ENCODE data around the gene FAM83F. TPM values are rescaled to one million over a fixed set of nuclear protein-coding genes. Genes with fewer than 3 reads are reported as not detected.

Gene FAM83F
- total RNA-seq, 1 donor from 2014 or later, result 0.13 TPM

DNA sequence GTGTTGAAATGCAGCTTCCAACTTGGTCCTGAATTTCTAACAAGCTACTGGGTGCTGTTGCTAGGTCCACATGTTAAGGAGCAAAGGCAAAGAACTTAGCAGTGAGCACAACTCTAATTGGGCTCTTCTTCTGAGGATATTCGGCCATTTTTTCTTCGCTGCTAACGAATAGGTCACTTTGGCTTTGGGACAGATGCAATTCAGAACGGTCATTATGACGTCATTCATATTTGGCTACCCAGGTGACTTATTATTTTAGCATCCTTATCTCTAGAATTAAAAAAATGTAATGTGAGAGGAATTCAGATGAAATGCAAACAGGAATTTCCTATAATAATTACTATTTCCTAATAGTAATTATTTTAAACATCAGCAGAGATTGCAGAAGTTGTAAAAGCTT lies 20.7 kb upstream of the FAM83F start:
- ChIA-PET POLR2A (no interaction called here), CTCF (interaction anchor here (1.6 kb wide), 1 partner anchor 50 kb away, joined by 3 read pairs; no protein-coding TSS in a partner anchor)
- TF ChIP-seq, protein P1, sequence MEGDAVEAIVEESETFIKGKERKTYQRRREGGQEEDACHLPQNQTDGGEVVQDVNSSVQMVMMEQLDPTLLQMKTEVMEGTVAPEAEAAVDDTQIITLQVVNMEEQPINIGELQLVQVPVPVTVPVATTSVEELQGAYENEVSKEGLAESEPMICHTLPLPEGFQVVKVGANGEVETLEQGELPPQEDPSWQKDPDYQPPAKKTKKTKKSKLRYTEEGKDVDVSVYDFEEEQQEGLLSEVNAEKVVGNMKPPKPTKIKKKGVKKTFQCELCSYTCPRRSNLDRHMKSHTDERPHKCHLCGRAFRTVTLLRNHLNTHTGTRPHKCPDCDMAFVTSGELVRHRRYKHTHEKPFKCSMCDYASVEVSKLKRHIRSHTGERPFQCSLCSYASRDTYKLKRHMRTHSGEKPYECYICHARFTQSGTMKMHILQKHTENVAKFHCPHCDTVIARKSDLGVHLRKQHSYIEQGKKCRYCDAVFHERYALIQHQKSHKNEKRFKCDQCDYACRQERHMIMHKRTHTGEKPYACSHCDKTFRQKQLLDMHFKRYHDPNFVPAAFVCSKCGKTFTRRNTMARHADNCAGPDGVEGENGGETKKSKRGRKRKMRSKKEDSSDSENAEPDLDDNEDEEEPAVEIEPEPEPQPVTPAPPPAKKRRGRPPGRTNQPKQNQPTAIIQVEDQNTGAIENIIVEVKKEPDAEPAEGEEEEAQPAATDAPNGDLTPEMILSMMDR (IDR thresholded peaks at IDR 0.05), result no peak
- Mint-ChIP-seq H3K27ac (no peak overlapping the region), H3K9me3 (no peaks in the 10 kb centered on the region), H3K4me1 (no peaks in the 10 kb centered on the region), H3K4me3 (no peak overlapping the region), H3K27me3 (no peaks in the 10 kb centered on the region), H3K36me3 (ENCODE audit: low read depth) (peaks cover 29% of the 10 kb centered on the region)
- intact Hi-C loops (cut with micrococcal nuclease), result loop anchor here (5.0 kb wide), 1 partner anchor 48 kb away; no protein-coding TSS in a partner anchor
- ATAC-seq (ENCODE audit: low read depth), result no peak
- DNase-seq, result no peak

DNA sequence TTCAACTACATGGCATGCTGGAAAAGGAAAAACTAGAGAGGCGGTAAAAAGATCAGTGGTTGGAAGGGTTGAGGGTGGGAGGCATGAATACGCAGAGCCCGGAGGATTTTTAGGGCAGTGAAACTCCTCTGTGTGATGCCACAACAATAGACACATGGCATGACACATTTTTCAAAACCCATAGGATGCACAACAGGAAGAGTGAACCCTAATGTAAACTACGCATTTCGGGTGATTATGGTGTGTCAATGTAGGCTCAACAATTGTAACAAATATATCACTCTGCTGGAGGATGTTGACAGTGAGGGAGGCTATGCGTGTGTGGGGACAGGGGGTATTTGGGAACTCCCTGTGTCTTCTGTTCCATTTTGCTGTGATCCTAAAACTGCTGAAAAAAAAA lies 15.7 kb upstream of the FAM83F start:
- H3K4me3 Mint-ChIP-seq, result no peak overlapping the region

GRCh38 chr22:39979458-39979857 lies 15.3 kb upstream of the FAM83F start:
- DNase-seq, result no peak
- H3K27ac Mint-ChIP-seq, result no peak overlapping the region
- H3K9me3 Mint-ChIP-seq, result no peaks in the 10 kb centered on the region
- H3K27me3 Mint-ChIP-seq, result peaks cover 7% of the 10 kb centered on the region
- ATAC-seq (ENCODE audit: low read depth), result no peak
- intact Hi-C loops (cut with micrococcal nuclease), result no loop called here
- TF ChIP-seq, protein P1 (IDR thresholded peaks at IDR 0.05), result no peak
- no peak overlapping the region for H3K4me3 Mint-ChIP-seq
- H3K4me1 Mint-ChIP-seq, result no peaks in the 10 kb centered on the region
- CTCF ChIA-PET, result no interaction called here
- no peaks in the 10 kb centered on the region for H3K36me3 Mint-ChIP-seq (ENCODE audit: low read depth)
- POLR2A ChIA-PET, result no interaction called here

More for the DNA sequence above, 15.7 kb upstream of the FAM83F start:
- ATAC-seq (ENCODE audit: low read depth), result no peak
- Mint-ChIP-seq H3K27me3 (peaks cover 5% of the 10 kb centered on the region), H3K27ac (no peak overlapping the region), H3K4me1 (no peaks in the 10 kb centered on the region), H3K36me3 (ENCODE audit: low read depth) (no peaks in the 10 kb centered on the region), H3K9me3 (no peaks in the 10 kb centered on the region)
- intact Hi-C loops (cut with micrococcal nuclease), result no loop called here
- ChIA-PET POLR2A (no interaction called here), CTCF (no interaction called here)
- DNase-seq, result no peak
- TF ChIP-seq, protein P1 (IDR thresholded peaks at IDR 0.05), result no peak

GRCh38 chr22:39980596-39980995 lies 14.2 kb upstream of the FAM83F start:
- TF ChIP-seq, protein P1 (IDR thresholded peaks at IDR 0.05), result no peak
- CTCF ChIA-PET, result no interaction called here
- Mint-ChIP-seq H3K4me3 (no peak overlapping the region), H3K36me3 (ENCODE audit: low read depth) (no peaks in the 10 kb centered on the region), H3K27ac (no peak overlapping the region), H3K27me3 (peaks cover 15% of the 10 kb centered on the region), H3K4me1 (no peaks in the 10 kb centered on the region), H3K9me3 (no peaks in the 10 kb centered on the region)
- DNase-seq (no peak), ATAC-seq (ENCODE audit: low read depth) (no peak)
- intact Hi-C loops (cut with micrococcal nuclease), result no loop called here
- POLR2A ChIA-PET, result no interaction called here

- TF ChIP-seq, protein P1 (IDR thresholded peaks at IDR 0.05), result no peak
- ChIA-PET CTCF (no interaction called here), POLR2A (interaction anchor here (0.6 kb wide), 1 partner anchor 92 kb away, joined by 3 read pairs; no protein-coding TSS in a partner anchor)
- intact Hi-C loops (cut with micrococcal nuclease), result no loop called here
- DNase-seq (no peak), ATAC-seq (ENCODE audit: low read depth) (no peak)
- Mint-ChIP-seq H3K36me3 (ENCODE audit: low read depth) (no peaks in the 10 kb centered on the region), H3K4me1 (no peaks in the 10 kb centered on the region), H3K9me3 (no peaks in the 10 kb centered on the region), H3K27ac (no peak overlapping the region), H3K4me3 (no peak overlapping the region), H3K27me3 (peaks cover 20% of the 10 kb centered on the region)
These were observed 11.4 kb upstream of the FAM83F start for GRCh38 chr22:39983346-39983745.
